Ishikawa (cell line): ENCODE results near the gene TMEM266.

Experiments
- CEBPB ChIP-seq: IDR thresholded peaks from 2 replicates; pipeline ENCODE4 v1.6.1; 2012
- FOXM1 ChIP-seq: IDR thresholded peaks from 2 replicates; pipeline ENCODE4 v1.6.1; 2012; ENCODE audit warnings: low read depth, borderline replicate concordance
- TF ChIP-seq, protein P1 (sequence below): IDR thresholded peaks from 2 replicates; pipeline ENCODE4 v1.6.1; 2012

DNA sequence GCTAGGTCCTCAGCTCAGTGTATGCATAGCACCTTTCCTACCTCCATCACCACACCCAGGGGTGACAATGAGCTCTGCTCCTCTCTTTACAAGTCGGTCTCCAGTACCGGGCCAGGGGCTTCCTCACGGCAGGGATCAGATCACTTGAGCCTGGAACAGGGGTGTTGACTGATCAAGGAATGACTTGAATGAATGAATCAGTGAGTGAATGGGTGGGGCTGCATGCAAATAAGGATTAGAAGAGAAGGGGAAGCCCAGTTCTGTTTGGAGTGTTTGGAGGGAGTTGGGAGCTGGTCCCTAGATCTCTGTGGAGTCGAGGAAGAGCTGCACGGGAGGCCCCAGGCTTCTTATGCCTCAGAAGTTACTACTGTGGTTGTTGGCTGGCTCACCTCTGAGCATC lies 87.0 kb downstream of the TMEM266 start:
- TF ChIP-seq CEBPB = no peak
- TF ChIP-seq, protein P1, sequence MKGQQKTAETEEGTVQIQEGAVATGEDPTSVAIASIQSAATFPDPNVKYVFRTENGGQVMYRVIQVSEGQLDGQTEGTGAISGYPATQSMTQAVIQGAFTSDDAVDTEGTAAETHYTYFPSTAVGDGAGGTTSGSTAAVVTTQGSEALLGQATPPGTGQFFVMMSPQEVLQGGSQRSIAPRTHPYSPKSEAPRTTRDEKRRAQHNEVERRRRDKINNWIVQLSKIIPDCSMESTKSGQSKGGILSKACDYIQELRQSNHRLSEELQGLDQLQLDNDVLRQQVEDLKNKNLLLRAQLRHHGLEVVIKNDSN = no peak
- TF ChIP-seq FOXM1 = no peak
